Stimulated activated CD8-positive, alpha-beta memory T cell treated with anti-CD3 and anti-CD28 coated beads, Interleukin-7, amount 100 ng/mL, for 1 hour (primary cell): ENCODE measurements around the gene CUL5.
"Not testable (repeated sequence)": the region's sequence is repeated elsewhere in the genome, so short reads cannot be mapped to it uniquely, and the experiment has no call there.

Experiments
- DNase-seq, 2 donors: peaks; one replicate each; pipeline ENCODE4 v3.0.0-alpha.2; 2020; ENCODE audit warnings: low read depth in 2 of 2

The CUL5 gene

GRCh38 chr11:108019870-108020540 lies 11.3 kb downstream of the CUL5 start:
- DNase-seq, result no peak

- DNase-seq, result no peak
Observed at GRCh38 chr11:108025387-108026080, 16.8 kb downstream of the CUL5 start.

GRCh38 chr11:108027057-108027456 lies 18.4 kb downstream of the CUL5 start:
- DNase-seq, result no peak

DNA sequence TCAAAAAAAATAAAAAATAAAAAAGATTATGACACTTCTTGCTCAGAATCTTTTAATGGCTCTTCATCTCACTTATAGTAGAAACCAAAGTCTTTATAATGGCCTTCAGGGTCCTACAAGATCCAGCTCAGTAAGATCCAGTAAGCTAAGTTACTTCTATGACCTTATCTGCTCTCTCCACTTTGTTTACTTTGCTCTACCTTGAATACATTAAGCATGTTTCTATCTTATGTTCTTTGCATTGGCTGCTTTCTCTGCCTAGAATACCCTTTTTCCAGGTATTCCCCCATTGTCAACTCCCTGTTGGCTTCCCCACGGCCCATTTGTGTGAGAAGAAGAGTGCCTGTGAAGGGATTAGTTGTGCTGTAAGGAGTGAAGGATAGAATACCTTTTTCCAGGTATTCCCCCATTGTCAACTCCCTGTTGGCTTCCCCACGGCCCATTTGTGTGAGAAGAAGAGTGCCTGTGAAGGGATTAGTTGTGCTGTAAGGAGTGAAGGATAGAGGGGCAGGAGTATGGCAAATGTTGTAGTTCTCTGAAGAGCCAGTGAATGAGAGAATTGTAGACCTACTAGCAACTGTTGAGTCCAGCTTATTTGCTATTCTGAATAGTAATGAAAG lies 20.2 kb downstream of the CUL5 start:
- DNase-seq, result not testable (repeated sequence)

DNA sequence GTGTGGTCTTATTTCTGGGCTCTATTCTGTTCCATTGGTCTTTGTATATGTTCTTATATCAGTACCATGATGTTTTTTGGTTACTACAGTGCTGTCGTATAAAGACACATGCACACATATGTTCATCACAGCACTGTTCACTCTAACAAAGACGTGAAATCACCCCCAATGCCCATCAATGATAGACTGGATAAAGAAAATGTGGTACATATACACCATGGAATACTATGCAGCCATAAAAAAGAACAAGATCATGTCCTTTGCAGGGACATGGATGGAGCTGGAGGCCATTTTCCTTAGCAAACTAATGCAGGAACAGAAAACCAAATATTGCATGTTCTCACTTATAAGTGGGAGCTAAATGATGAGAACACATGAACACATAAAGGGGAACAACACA lies 22.9 kb downstream of the CUL5 start:
- DNase-seq, result not testable (repeated sequence)

DNA sequence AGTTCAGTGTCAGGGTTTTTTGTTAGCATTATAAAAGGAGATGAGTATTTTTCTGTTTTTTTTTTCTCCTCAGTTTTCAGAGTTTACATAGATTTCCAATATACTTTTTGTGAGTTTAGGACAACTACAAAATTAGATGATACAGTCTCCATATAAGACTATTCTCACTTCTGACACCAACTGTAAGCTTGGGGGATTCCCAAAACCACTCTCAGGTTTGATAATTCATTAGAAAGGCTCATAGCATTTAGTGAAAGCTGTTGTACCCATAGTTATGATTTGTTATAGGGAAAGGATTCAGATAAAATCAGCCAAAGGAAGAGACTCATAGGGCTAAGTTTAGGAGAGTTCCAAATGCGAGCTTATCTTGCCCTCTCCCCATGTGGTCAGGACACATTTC lies 24.1 kb downstream of the CUL5 start:
- DNase-seq, result no peak

GRCh38 chr11:108034034-108034433 lies 25.3 kb downstream of the CUL5 start:
- DNase-seq, result no peak

- DNase-seq, result no peak
Observed at GRCh38 chr11:108034952-108035351, 26.3 kb downstream of the CUL5 start.

- no peak for DNase-seq
Observed at GRCh38 chr11:108035690-108036089, 27.0 kb downstream of the CUL5 start.

- no peak for DNase-seq
Observed at GRCh38 chr11:108037211-108037610, 28.5 kb downstream of the CUL5 start.

- DNase-seq, result no peak
Observed at GRCh38 chr11:108037636-108038035, 28.9 kb downstream of the CUL5 start.

GRCh38 chr11:108048269-108048668 lies 39.6 kb downstream of the CUL5 start:
- DNase-seq, result no peak

- DNase-seq, result no peak
Observed at GRCh38 chr11:108062336-108062735, 53.6 kb downstream of the CUL5 start.

DNA sequence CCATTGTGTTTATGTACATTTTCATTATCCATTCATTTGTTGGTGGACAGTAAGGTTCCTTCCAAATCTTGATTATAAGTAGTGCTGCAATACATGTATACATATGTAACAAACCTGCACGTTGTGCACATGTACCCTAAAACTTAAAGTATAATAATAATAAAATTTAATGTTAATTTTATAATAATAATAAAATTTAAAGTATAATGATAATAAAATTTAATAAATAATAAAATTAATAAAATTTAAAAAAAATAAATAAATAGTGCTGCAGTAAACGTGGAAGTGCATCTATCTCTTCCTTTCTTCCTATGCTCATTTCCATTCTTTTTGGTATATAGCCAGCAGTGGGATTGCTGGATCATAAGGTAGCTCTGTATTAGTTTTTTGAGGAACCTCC lies 54.7 kb downstream of the CUL5 start:
- DNase-seq, result no peak

DNA sequence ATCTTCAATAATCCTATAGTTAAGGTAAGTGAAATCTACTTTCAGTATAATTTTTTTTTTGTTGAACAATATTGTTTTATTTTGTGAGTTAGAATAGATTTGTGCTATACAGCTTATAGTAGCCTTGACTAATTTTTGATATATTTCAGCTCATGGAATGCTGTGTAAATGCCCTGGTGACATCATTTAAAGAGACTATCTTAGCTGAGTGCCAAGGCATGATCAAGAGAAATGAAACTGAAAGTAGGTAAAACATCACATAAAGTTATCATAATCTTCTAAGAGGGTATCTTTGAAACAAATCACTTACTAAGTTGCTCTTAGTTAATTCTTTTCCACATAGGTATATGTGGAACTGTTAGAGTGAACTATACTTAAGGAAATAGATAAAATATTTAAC lies 61.2 kb downstream of the CUL5 start:
- DNase-seq, result no peak

- no peak for DNase-seq
Observed at GRCh38 chr11:108084811-108085210, 76.1 kb downstream of the CUL5 start.

- DNase-seq, result no peak
Observed at GRCh38 chr11:108085672-108086071, 77.0 kb downstream of the CUL5 start.

- no peak for DNase-seq
Observed at GRCh38 chr11:108092134-108092533, 83.4 kb downstream of the CUL5 start.

- DNase-seq, result no peak
Observed at GRCh38 chr11:108093128-108093904, 84.6 kb downstream of the CUL5 start.

GRCh38 chr11:108097179-108097578 lies 88.5 kb downstream of the CUL5 start:
- no peak for DNase-seq

DNA sequence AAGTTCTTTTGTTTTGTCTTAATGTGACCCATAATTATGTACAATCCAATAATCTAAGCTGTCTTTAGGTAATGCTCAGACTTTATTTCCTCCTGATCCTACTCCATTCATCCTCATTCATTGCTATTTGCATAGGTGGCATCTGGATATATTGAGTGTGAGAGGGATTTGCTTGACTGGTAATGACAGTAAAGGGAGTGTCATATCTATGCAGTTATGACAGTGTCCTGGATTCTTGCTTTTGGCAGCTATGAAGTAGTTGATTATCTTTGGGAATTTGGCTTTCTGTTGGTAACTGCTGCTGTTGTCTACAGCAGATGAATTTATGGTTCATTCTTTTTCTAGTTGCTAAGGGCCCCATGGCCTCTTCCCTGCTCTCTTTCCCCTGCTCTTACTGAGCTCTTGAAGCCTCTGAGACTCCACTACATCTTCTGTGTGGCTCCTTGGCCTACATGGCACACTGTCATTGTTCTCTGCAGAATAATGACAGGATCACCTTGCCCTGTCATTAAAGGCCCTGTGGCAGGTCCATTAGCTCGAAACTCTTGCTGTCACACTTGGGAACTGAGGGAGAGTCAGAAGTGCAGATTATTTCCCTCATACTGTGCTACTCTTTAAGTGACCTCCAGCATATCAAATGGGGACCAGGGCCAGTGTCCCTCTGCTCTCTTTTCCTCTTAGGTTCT lies 92.5 kb downstream of the CUL5 start:
- no peak for DNase-seq

DNA sequence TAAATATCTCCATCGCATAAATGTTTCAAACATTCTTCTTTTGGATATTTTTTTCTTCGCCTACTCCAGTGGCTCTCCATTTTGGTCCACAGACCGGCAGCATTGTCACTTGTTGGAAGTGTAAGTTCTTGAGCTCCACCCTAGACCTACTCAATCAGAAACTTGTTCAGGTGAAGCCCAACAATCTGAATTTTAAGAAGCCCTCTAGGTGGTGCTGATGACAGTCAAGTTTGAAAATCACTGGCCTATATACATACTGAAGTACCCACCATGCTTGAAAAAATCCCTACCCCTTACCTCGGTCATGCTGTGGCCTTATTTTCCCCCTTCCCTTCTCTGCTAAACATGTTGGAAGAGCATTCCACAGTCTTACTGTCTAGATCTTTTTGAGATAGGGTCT lies 102.4 kb downstream of the CUL5 start:
- no peak for DNase-seq
